HCT116 (cell line): Measurements from ENCODE around the gene PCSK9.

Experiments used
- CTCF ChIP-seq, 3 experiments: fragments of 200-600 bp in 1 of 3; sonication (generic) in 1 of 3; IDR thresholded peaks in 2 of 3; conservative IDR thresholded peaks in 1 of 3; 2 replicates each; pipeline ENCODE4 v1.5.1; 2012 to 2017; ENCODE audit warnings: low read depth in 2 of 3, low read length in 2 of 3, antibody characterized with exemption in 1 of 3, borderline replicate concordance in 1 of 3, control low read depth in 1 of 3, mild to moderate bottlenecking in 1 of 3, mixed read lengths in 1 of 3, mixed run types in 1 of 3, moderate library complexity in 1 of 3; ENCODE audit not compliant: insufficient read depth in 1 of 3
- EZH2phosphoT487 ChIP-seq: fragments of 200-600 bp; IDR thresholded peaks from 2 replicates; pipeline ENCODE4 v1.6.1; 2018; ENCODE audit warnings: antibody characterized with exemption, borderline replicate concordance
- POLR2A ChIP-seq: IDR thresholded peaks from 2 replicates; pipeline ENCODE4 v1.7.0; 2011; ENCODE audit warnings: borderline replicate concordance; ENCODE audit not compliant: insufficient read depth, insufficient read length; ENCODE audit errors: extremely low read depth
- POLR2AphosphoS5 ChIP-seq: IDR thresholded peaks from 2 replicates; pipeline ENCODE4 v1.6.1; 2011; ENCODE audit warnings: mild to moderate bottlenecking, low read depth, low read length, moderate library complexity
- RAD21 ChIP-seq: IDR thresholded peaks from 2 replicates; pipeline ENCODE4 v1.6.1; 2012; ENCODE audit warnings: low read depth, mild to moderate bottlenecking
- SRF ChIP-seq: IDR thresholded peaks from 2 replicates; pipeline ENCODE4 v1.6.1; 2012; ENCODE audit warnings: low read depth
- ZNF274 ChIP-seq: fragments of 200-500 bp; sonication (Bioruptor generic); IDR thresholded peaks from 2 replicates; pipeline ENCODE4 v1.6.1; 2014; ENCODE audit warnings: mild to moderate bottlenecking, low read depth, low read length, inconsistent platforms
- TF ChIP-seq, protein P1 (sequence below): IDR thresholded peaks from 2 replicates; pipeline ENCODE4 v1.6.1; 2012

- no peak for TF ChIP-seq CTCF (IDR thresholded peaks at IDR 0.05 in 2 of 3, conservative IDR thresholded peaks at IDR 0.05 in 1 of 3; ENCODE audit: borderline replicate concordance in 1 of 3, insufficient read depth in 1 of 3, low read depth in 2 of 3, low read length in 2 of 3)
- no peak for TF ChIP-seq POLR2A
- TF ChIP-seq, protein P1, sequence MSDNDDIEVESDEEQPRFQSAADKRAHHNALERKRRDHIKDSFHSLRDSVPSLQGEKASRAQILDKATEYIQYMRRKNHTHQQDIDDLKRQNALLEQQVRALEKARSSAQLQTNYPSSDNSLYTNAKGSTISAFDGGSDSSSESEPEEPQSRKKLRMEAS = no peak
- TF ChIP-seq ZNF274 = no peak
- no peak for TF ChIP-seq EZH2phosphoT487
- no peak for TF ChIP-seq POLR2AphosphoS5
- no peak for TF ChIP-seq RAD21
- no peak for TF ChIP-seq SRF
Measured at GRCh38 chr1:54998100-54998499, 41.2 kb upstream of the PCSK9 start.
